C4-2B (cell line): ENCODE measurements around the gene KIF25.

ENCODE experiments used
- CTCF ChIP-seq: fragments of 450-650 bp; conservative IDR thresholded peaks from 2 replicates; pipeline ENCODE4 v1.5.1; 2017; ENCODE audit warnings: mild to moderate bottlenecking
- ZFX ChIP-seq: fragments of 450-650 bp; IDR thresholded peaks from 2 replicates; pipeline ENCODE4 v1.6.1; 2017

GRCh38 chr6:168025831-168026710 is 28.6 kb downstream of the KIF25 start:
- no peak for TF ChIP-seq CTCF
- TF ChIP-seq ZFX = no peak
